IPS-11a (cell line): ENCODE data around the gene PRR29.
"Not testable (repeated sequence)": the region's sequence is repeated elsewhere in the genome, so short reads cannot be mapped to it uniquely, and the experiment has no call there.

Source experiments
- H3K4me3 ChIP-seq: one replicate; pipeline ENCODE4 v1.5.1; 2013; ENCODE audit warnings: low read depth, low read length, control low read depth

PRR29 gene

DNA sequence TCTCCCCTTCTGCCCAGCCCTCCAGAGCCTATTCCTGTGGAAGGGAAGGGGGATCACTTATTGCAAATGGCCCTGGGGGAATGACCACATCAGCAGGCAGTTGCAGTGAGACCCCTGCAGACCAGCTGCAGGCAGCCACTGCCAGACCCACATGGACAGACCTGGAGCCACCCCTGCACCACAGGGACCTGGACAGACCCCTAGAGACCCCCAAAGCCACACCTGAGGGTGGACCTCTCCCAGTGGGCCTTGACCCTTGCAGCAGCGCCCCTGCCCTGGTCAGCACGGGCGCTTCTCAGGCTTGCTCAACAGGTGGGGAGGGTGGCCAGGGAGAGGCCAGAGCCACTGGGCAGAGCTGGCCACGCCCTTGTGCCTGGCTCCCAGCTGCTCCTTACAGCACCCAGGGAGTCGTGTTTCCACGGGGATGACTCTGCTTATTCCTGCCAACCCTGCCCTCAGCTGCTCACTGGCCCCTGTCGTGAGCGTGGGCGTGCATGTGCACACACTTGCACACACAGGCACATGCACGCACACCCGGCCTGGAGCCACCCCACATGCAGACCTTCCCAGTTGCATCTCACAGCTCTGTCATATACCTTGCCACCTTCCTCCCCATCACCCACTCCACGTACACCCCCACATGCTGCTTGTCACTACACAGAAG lies 24.1 kb upstream of the PRR29 start:
- no peak overlapping the region for H3K4me3 ChIP-seq

DNA sequence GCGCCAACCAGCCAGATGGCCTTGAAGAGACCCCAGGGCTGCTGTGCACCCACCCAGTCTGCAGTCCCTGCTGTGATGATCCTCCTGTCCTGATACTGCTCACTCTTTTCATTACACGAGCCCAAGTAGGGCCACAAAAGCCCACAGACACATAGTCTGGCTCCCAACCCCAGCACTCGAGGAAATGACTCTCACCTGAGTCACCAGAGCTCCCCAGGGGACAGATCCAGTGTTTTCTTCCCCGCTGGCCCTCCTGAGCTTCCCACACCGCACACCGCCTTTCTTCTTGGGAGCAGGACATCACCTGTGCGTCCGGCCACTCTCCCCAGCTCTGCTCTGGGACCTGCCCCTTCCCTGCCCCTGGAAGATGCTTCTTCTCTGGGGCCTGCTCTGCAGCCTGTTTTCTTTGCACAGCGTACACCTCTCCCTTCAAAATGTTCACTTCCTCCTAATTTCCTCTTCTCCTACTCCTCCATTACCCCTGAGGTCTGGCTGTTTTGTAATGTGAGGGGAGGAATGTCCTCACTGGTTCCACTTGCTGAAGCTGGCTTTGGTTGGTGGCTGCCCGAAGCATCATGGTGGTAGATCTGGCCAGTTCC lies 23.5 kb upstream of the PRR29 start:
- no peak overlapping the region for H3K4me3 ChIP-seq

DNA sequence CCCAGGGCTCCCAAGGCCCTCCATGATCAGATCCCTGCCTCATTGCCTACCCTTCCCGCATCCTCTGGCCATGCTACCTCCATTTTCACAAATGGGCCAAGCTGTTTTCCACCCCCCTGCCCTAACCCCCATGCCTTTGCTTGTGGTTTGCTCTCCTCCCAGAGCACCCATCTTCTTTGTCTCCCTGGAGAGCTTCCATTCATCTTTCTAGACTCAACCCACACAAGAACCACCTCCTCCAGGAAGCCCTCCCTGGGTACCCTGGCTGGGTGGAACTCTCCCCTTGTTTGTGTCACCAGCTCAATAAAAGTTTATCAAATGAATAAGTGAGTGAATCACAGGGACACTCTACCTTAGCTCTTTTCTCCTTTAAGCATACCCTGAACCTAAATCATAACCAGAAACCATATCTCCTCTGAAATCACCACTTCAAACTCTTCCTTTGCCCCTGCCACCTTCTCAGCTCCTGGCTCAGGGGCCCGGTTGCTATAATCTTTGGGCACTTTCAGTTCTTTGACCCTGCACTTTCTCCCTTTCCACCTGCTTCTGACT lies 22.5 kb upstream of the PRR29 start:
- no peak overlapping the region for H3K4me3 ChIP-seq

DNA sequence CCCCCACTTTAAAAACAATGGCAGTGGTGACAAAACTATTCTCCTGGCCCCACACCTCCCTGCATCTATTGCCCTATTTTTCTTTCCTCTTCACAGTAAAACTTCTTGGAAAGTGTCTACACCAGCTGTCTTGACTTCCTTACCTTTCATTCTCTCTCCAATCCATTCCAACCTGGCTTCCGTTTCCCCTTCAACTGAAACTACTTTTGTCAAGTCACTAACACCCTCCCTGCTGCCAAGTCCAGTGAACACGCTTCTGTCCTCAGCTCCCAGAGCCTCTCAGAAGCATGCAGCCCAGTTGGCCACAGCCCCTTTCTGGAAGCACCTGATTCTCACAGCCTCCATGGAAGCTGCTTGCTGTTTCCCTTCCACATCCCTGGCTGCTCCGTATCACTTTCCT lies 21.4 kb upstream of the PRR29 start:
- no peak overlapping the region for H3K4me3 ChIP-seq

DNA sequence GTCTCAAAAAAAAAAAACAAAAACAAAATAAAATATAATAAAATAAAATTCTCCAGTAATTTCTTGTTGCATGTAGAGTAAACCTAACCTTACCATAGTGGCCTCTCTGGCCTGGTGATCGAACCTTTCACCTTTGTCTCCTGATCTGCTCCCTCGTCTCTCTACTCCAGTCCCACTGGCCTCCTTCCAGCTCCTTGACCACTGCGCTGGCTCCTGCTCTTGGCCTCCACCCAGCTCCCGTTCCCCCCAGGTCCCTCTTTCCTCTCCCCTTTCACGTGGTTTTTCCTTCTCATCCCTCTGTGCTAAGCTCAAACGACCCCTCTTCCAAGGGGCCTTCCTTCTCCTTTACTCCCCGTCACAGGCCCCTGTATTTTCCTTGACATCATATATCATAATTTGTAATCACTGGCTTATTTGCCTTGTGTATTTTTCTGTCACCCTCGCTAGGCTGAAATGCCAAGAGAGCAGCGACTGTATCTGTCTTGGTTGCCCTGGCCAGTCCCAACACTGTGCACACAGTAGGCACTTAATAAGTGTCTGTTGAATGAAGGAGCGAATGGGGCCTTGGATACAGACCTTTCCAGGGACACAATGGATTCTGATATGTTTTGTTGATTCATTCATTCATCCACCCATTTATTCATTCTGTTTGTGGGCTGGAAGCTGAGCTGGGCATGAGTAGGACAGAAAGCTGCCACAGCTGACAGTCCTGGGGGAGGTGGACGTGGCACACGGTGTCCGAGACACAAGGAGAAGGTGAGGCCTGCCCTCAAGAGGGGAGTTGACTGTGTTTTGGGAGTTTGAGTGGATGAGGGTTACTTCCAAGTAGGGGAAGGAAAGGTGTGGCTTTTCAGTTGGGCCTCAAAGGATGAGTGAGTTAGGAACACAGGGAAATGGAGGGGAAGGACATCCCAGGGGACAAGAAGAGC lies 19.6 kb upstream of the PRR29 start:
- H3K4me3 ChIP-seq: no peak overlapping the region

DNA sequence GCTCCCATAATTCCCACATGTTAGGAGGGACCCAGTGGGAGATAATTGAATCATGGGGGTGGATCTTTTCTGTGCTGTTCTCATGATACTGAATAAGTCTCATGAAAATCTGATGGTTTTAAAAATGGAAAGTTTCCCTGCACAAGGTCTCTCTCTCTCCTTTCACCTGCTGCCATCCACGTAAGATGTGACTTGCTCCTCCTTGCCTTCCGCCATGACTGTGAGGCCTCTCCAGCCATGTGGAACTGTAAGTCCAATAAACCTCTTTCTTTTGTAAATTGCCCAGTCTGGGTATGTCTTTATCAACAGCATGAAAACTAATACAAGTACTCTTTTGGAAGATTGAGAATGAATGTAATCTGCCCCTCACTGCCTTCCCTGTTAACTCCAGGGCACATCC lies 15.5 kb upstream of the PRR29 start:
- H3K4me3 ChIP-seq: not testable (repeated sequence)

DNA sequence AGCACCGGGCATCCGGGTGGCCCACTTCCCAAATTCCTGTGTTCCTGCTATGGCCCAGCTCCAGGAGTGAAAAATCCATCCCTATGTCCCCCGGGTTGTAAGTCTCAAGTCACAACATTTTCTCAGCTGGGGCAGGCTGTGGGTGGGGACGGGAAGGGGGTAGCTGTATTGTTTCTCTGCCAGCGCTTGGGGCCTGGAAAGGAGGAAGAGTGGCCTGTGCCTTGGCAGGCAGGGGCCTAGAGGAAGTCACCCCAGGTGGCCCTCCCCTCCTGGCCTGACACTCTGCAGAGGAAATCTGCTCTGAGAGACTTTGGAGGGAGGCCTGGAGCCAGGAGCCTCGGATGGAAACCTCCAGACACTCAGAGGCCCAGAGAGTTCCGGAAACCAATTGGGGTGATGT lies 14.8 kb upstream of the PRR29 start:
- H3K4me3 ChIP-seq: no peak overlapping the region

DNA sequence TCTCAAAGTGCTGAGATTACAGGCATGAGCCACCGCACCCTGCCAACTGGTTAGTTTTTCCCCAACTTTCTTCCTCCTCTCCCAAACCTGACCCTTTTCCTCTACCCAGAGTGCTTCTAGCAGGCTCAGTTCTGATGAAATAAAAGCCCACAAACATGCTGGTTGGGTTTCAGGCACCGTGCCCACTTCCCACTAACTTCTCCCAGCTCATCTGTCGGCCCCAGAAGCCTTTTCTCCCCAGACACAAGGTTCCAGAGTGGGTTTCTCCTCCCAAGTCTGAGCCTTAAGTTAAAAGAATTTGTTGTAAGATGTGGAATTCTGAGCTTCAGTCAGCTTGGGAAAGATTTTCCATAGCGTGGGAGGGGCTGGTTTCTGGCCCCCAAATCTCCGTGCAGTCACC lies 13.9 kb upstream of the PRR29 start:
- no peak overlapping the region for H3K4me3 ChIP-seq

DNA sequence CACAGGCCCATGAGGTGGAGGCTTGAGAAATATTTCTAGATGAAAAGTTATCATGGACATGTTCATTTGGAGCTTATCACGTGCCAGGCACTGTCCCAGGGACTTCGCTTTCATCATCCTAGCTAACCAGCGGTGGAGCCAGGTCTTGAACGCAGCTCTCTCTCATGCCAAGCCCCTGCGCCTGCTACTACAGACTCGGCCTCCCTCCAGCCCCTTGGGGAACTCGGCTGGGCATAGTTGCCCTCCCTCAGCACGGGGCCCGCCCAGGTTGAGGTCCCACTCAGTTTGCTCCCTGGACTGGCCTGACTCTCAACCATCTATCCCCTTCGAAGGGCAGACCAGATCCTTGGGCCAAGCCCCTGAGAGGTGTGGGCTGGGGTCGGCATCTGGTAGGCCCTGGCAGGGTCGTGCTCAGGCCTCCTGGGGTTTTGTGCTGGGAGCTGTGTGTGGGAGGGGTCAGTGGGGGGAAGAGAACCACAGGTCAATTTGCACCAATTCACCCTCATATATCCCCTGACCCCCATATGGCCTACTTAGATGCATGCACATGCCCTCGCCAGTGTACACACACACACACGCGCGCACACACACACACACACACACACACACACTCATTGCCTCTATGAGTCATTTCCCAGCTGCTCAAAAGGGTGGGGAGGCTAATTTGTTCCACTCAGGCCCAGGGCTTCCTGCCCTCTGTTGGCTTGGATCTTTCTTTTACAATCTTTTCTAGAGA lies 13.3 kb upstream of the PRR29 start:
- H3K4me3 ChIP-seq: no peak overlapping the region

DNA sequence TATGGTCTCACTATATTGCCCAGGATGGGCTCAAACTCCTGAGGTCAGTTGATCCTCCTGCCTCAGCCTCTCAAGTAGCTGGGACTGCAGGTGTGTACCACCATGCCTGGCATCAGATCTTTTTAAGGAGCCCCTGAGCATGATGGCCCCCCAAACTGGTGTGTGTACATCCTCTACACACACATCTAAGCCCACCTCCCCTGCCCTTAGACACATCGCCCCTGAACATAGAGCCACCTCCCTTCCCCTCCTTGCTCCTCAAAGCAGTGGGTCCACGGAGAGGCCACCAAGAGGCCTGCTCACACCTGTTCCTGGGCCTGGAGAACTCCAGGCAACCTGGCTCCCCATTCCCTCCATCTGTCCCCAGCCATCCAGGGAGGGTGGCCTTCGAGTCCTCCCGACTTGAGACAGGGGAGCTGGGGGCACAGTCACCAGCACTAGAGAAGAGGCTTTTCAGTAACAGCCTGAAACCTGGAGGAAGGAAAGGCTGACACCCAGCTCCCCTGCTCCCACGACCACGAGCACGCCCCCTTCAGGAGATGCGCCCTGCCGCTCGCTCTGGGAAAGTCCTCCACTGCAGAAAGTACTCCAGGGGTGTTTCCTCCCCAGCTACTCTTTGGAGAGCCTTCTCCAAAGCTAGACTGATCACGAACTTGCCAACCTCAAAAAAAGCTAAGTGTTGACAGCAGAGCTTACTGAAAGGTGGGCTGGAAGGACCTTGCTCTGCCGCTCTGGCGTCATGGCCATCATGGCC lies 12.6 kb upstream of the PRR29 start:
- H3K4me3 ChIP-seq: no peak overlapping the region

DNA sequence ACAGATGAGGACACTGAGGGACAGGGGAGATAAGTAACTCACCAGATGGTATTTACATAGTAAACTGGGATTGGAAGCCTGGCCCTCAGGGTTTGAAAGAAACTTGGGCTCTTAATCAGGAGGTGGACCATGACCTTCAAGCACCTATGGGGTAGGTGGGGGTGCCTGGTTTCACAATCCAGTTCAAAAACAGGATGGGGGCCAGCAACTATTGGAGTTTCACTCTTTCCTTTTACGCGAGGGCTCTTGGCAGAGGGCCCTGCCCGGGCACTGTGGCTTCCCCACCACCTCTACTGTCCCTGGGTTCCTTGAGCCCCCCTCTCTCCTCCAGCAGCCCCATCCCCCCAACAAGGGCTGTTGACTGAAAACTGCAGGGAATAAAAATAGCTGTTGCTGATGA lies 11.3 kb upstream of the PRR29 start:
- no peak overlapping the region for H3K4me3 ChIP-seq

DNA sequence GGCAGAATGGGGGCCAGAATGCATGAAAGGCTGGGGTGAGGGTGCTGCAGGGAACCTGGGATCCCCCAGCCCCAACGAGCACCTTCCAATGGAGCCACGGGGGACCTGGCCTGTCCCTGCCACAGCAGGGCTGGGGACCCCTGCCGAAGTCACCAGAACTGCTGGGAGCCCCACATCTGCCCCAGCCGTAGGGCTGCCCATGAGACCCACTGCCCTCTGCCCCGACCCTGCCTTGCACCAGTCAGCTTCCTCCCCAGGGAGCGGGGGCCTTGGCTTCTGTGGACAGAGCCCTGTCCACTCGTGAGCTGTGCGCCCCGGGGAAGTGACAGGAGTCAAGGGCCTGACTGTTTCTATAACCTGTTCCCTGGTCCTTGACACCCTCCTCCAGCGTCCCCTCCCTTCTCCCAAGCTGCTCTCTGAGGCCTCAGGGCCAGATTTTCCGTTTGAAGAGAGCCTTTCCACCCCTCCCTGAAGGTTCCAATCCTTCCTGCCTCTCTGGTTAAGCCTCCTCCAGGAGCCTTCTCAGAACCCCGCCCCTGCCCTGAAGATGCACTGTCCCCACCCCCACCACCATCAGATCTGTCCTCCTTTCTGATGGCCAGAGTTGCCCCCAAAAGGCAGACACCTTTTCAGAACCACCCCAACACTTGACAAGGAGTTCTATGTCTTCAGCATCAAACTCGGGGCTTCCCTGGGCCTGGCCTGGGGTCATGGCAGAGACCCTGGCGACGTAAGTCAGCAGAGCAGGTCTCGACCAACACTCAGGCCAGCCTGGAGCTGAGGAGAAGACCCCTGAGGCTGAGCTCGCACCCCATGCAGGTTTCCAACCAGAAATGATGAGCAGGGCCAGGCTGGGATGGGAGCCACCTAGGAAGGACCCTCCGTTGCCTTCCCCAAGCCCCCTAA lies 10.7 kb upstream of the PRR29 start:
- H3K4me3 ChIP-seq: no peak overlapping the region

DNA sequence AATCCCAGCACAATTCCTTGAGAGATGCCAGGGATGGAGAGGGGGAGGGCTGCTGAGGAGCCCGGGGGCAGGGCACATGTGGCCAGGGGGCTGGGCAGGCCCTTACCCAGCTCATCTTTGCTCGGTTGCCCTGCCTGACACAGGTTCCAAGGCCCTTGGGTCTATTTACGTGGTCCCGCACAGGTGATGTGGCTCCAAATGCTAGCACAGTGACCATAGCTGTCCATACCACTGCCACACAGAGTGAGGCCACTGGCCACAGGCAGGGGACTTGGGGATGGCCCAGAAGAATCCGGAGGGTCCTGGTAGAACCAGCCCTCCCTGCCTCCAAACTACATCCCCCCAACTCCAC lies 10.0 kb upstream of the PRR29 start:
- H3K4me3 ChIP-seq: no peak overlapping the region

DNA sequence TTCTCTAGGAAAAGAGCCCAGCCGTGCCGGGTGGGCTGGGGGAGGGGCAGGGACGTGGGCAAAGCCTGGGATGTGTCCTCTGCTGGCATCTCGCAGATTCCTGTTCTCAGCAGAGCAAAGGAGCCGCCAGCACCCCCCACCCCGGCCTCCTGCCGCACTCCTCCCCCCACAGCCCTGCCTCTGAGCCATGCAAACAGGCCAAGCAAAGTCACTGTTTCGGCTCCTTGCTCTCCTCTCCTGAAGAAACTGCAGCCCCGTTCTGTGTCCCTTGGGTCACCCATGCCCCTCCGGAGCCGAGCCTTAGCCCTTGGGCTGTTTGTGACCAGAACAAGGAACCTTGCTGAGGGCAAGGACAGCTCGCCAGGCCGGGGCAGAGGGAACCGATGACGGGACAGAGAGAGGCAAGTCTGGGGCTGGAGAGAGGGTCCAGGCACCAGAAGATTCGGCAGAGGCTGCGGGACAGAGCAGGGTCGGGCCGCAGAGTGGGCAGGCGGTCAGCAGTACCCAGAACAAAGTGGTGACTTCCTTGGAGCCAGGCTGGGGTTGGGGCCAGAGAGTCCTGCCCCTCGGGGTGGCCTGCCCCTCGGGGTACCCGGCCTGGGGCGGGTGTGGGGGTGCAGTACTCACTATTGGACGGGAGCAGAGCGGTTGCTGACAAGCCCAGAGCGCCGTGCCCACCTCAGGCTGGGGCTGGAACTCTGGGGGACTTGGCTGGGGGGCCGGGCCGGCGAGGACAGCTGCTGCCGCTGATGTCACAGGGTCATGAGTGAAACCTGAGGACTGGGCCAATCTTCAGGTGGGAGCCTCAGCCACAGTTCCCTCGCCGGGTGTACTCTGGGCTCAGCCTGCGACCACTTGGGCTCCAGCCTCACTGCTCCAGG lies 9.2 kb upstream of the PRR29 start:
- H3K4me3 ChIP-seq: no peak overlapping the region

DNA sequence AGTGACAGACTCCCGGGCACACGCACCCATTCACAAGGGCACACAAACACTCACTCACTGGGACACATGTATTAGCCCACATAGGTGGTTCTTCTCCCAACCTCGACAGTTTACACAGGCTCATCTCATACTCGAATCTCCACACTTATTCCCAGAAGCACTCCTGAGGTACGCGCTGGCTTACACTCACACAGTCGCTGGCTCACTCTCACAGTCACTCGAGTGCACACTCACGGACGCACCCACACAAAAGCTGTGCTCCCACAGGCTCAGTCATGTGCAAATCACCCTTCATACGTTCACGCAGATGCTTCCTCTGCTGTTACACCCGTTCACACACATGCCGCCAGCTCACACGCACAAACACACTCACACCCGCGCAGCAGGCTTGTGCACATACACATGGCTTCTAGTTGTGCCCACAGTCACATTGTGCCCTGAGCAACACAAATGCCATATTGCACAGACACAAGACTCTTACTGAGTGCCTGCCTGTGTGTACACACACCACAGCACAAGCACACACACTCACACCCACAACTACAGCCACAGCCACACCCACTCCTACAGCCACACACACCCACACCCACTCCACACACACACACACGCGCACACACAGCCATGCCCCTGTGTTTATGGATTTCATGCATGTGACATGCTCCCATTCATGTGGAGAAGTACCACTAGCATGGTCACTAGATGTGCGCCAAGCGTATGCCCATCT lies 8.4 kb upstream of the PRR29 start:
- H3K4me3 ChIP-seq: no peak overlapping the region

DNA sequence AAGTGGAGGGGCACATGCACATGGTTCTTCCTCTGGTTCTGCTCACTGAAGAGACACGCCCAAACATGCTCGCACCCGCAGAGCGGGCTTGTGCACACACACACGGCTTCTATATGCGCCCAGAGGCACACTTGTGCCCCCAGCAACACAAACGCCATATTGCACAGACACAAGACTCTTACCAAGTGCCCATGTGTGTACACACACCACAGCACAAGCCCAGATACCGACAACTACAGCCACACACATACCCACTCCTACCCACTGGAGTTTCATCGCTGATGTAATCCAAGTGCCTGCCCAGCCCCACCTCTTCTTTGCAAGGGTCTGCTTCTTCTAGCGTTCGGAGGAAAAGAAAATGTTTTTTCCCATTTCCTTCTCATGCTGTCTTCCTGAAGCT lies 6.5 kb upstream of the PRR29 start:
- H3K4me3 ChIP-seq: no peak overlapping the region

DNA sequence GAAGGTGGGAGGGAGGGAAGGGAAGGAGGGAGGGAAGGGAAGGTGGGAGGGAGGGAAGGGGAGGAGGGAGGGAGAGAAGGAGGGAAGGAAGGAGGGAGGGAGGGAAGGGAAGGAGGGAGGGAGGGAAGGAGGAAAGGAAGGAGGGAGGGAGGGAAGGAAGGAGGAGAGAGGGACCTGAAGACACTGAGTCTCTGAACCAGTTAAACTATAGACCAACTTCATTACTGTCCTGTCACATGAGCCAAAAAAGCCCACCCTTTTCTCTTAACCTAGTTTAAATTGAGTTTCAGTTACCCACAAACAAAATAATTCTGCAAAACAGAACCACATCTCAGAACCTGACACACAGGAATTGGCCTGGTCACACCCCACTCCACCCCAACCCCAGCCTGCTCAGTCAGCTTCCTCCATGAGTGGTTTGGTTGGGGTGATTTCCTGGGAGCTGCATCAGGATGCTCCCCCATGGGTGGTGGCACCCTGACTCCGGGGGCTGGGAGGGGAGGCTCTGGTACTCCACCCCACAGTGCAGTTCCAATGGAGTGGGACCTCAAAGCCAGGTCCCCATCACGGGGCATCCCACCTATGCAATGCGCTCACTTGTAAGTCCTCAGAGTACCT lies 4.7 kb upstream of the PRR29 start:
- no peak overlapping the region for H3K4me3 ChIP-seq
